Immature natural killer cell (primary cell): ENCODE results near the gene KIF23. TPM values are rescaled to one million over a fixed set of nuclear protein-coding genes. Genes with fewer than 3 reads are reported as not detected.

Experiments used
- DNase-seq, 3 donors: peaks; one replicate each; pipeline ENCODE4 v3.0.0; 2022; ENCODE audit warnings: mixed read lengths in 1 of 3
- H3K27ac Mint-ChIP-seq, 6 donors: one replicate each; pipeline ENCODE4 v1.8.0; 2020; ENCODE audit warnings: mixed read lengths in 6 of 6, mild to moderate bottlenecking in 5 of 6, inconsistent platforms in 4 of 6, moderate library complexity in 3 of 6
- H3K27me3 Mint-ChIP-seq, 3 donors: one replicate each; pipeline ENCODE4 v1.8.0; 2020 to 2021; ENCODE audit warnings: low read depth in 3 of 3, mild to moderate bottlenecking in 3 of 3, mixed read lengths in 3 of 3, moderate library complexity in 3 of 3, inconsistent platforms in 1 of 3
- H3K36me3 Mint-ChIP-seq, 3 donors: one replicate each; pipeline ENCODE4 v1.8.0; 2020; ENCODE audit warnings: mixed read lengths in 3 of 3, inconsistent platforms in 2 of 3, mild to moderate bottlenecking in 2 of 3
- H3K4me1 Mint-ChIP-seq, 2 donors: one replicate each; pipeline ENCODE4 v1.8.0; 2020; ENCODE audit warnings: inconsistent platforms in 2 of 2, mild to moderate bottlenecking in 2 of 2, mixed read lengths in 2 of 2, moderate library complexity in 1 of 2
- H3K4me3 Mint-ChIP-seq, 5 donors: one replicate each; pipeline ENCODE4 v1.8.0; 2020; ENCODE audit warnings: mild to moderate bottlenecking in 5 of 5, mixed read lengths in 5 of 5, inconsistent platforms in 3 of 5, moderate library complexity in 3 of 5
- H3K9me3 Mint-ChIP-seq, 6 donors: one replicate each; pipeline ENCODE4 v1.8.0; 2020; ENCODE audit warnings: mild to moderate bottlenecking in 6 of 6, mixed read lengths in 6 of 6, inconsistent platforms in 4 of 6, moderate library complexity in 3 of 6
- polyA plus RNA-seq, 3 donors: library from polyadenylated mRNA; unstranded; fragments of 300-500 nt; fragmentation: Illumina TruSeq; gene quantifications; one replicate each; pipeline ENCODE4 v1.2.3, GENCODE V29; 2021

The KIF23 gene
- polyA plus RNA-seq, 3 donors from 2014 or later: 0.36 to 0.81 TPM; not detected in 1

- Mint-ChIP-seq H3K4me1 (no peaks in the 10 kb centered on the region), H3K4me3 (no peak overlapping the region), H3K9me3 (no peaks in the 10 kb centered on the region), H3K36me3 (no peaks in the 10 kb centered on the region), H3K27me3 (peaks cover 2 to 3% (median 2%) of the 10 kb centered on the region in 3 donors), H3K27ac (no peak overlapping the region)
- DNase-seq: no peak
Observed at GRCh38 chr15:69386284-69386683, 27.9 kb upstream of the KIF23 start.

- peaks cover 3 to 6% (median 4%) of the 10 kb centered on the region in 3 donors for H3K27me3 Mint-ChIP-seq
- no peak overlapping the region for H3K4me3 Mint-ChIP-seq
- no peak overlapping the region for H3K27ac Mint-ChIP-seq
- no peak for DNase-seq
- H3K9me3 Mint-ChIP-seq: no peaks in the 10 kb centered on the region
- no peaks in the 10 kb centered on the region for H3K4me1 Mint-ChIP-seq
- H3K36me3 Mint-ChIP-seq: no peaks in the 10 kb centered on the region
Observed at GRCh38 chr15:69388260-69388705, 25.9 kb upstream of the KIF23 start.

GRCh38 chr15:69389426-69389825, 24.7 kb upstream of the KIF23 start:
- no peaks in the 10 kb centered on the region for H3K36me3 Mint-ChIP-seq
- peaks cover 3 to 6% (median 4%) of the 10 kb centered on the region in 3 donors for H3K27me3 Mint-ChIP-seq
- H3K4me3 Mint-ChIP-seq: no peak overlapping the region
- no peak for DNase-seq
- H3K27ac Mint-ChIP-seq: no peak overlapping the region
- no peaks in the 10 kb centered on the region for H3K9me3 Mint-ChIP-seq
- H3K4me1 Mint-ChIP-seq: peaks cover 2% of the 10 kb centered on the region in 2 donors

GRCh38 chr15:69390575-69390974, 23.6 kb upstream of the KIF23 start:
- Mint-ChIP-seq H3K36me3 (no peaks in the 10 kb centered on the region), H3K4me1 (peaks cover 7% of the 10 kb centered on the region in 2 donors), H3K9me3 (no peaks in the 10 kb centered on the region), H3K27me3 (peaks cover 3 to 10% (median 4%) of the 10 kb centered on the region in 3 donors), H3K4me3 (no peak overlapping the region), H3K27ac (no peak overlapping the region)
- DNase-seq: no peak

- H3K4me3 Mint-ChIP-seq: no peak overlapping the region
- H3K27me3 Mint-ChIP-seq: peaks cover 3 to 10% (median 4%) of the 10 kb centered on the region in 3 donors
- DNase-seq: no peak
- H3K9me3 Mint-ChIP-seq: no peaks in the 10 kb centered on the region
- H3K36me3 Mint-ChIP-seq: no peaks in the 10 kb centered on the region
- H3K4me1 Mint-ChIP-seq: peaks cover 7% of the 10 kb centered on the region in 2 donors
- peak overlapping the region in 1 of 6 donors; percentile 66 for H3K27ac Mint-ChIP-seq
Observed at GRCh38 chr15:69391046-69391757, 22.9 kb upstream of the KIF23 start.

GRCh38 chr15:69392352-69392751, 21.8 kb upstream of the KIF23 start:
- no peak overlapping the region for H3K4me3 Mint-ChIP-seq
- H3K36me3 Mint-ChIP-seq: no peaks in the 10 kb centered on the region
- peaks cover 7% of the 10 kb centered on the region in 2 donors for H3K4me1 Mint-ChIP-seq
- no peak for DNase-seq
- H3K27ac Mint-ChIP-seq: no peak overlapping the region
- H3K27me3 Mint-ChIP-seq: peaks cover 3 to 10% (median 5%) of the 10 kb centered on the region in 3 donors
- no peaks in the 10 kb centered on the region for H3K9me3 Mint-ChIP-seq

DNA sequence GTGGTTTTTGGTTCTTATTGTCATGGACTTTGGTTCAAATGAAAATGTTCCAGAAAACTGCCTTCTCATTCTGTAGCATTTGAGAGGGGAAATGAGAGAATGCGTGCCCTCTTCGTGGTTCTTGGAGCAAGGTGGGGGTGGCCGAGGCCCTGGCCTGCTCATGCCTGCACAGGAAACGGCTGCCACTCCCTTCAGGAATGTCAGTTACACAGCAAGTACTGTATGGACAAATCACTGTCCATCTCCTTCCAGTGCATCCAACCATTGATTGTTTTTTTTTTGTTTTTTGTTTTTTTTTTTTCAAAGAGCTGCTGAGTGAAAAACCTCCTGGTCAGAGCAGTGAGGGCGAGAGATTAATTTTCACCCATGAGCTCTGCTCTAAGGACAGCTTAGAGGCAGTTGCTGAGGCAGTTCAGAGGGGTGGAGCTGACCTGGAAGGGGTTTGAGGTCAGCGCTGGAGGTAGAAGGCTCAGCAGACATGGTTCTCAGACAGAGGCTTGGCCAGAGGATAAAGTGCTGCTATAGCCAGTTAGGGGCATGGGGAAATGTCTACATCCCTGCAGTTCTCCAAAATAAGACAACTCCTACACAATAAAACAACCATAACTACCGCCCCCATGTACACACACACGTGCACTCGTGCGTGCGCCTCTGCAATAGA, 20.2 kb upstream of the KIF23 start:
- H3K27me3 Mint-ChIP-seq: peaks cover 3 to 8% (median 3%) of the 10 kb centered on the region in 3 donors
- no peaks in the 10 kb centered on the region for H3K9me3 Mint-ChIP-seq
- no peak overlapping the region for H3K4me3 Mint-ChIP-seq
- H3K27ac Mint-ChIP-seq: no peak overlapping the region
- no peaks in the 10 kb centered on the region for H3K36me3 Mint-ChIP-seq
- H3K4me1 Mint-ChIP-seq: peaks cover 7% of the 10 kb centered on the region in 2 donors
- no peak for DNase-seq

- H3K4me3 Mint-ChIP-seq: no peak overlapping the region
- peak; percentile 64 to 71 (median 71) for DNase-seq
- H3K27ac Mint-ChIP-seq: no peak overlapping the region
- peaks cover 7% of the 10 kb centered on the region in 2 donors for H3K4me1 Mint-ChIP-seq
- H3K9me3 Mint-ChIP-seq: no peaks in the 10 kb centered on the region
- H3K36me3 Mint-ChIP-seq: no peaks in the 10 kb centered on the region
- peaks cover 2 to 8% (median 3%) of the 10 kb centered on the region in 3 donors for H3K27me3 Mint-ChIP-seq
Observed at GRCh38 chr15:69394556-69395282, 19.4 kb upstream of the KIF23 start.

- Mint-ChIP-seq H3K4me1 (peaks cover 7% of the 10 kb centered on the region in 2 donors), H3K9me3 (no peaks in the 10 kb centered on the region), H3K27me3 (peaks cover 2 to 8% (median 3%) of the 10 kb centered on the region in 3 donors), H3K27ac (no peak overlapping the region), H3K4me3 (no peak overlapping the region), H3K36me3 (no peaks in the 10 kb centered on the region)
- DNase-seq: no peak
Observed at GRCh38 chr15:69395460-69395859, 18.7 kb upstream of the KIF23 start.

GRCh38 chr15:69395991-69396390, 18.2 kb upstream of the KIF23 start:
- Mint-ChIP-seq H3K36me3 (no peaks in the 10 kb centered on the region), H3K27ac (no peak overlapping the region), H3K27me3 (peaks cover 2 to 8% (median 3%) of the 10 kb centered on the region in 3 donors), H3K9me3 (no peaks in the 10 kb centered on the region), H3K4me3 (no peak overlapping the region), H3K4me1 (peaks cover 7% of the 10 kb centered on the region in 2 donors)
- no peak for DNase-seq

- H3K27ac Mint-ChIP-seq: no peak overlapping the region
- H3K4me1 Mint-ChIP-seq: peaks cover 7% of the 10 kb centered on the region in 2 donors
- no peak for DNase-seq
- peaks cover 0 to 3% (median 2%) of the 10 kb centered on the region in 3 donors for H3K27me3 Mint-ChIP-seq
- peaks cover 0 to 3% (median 0%) of the 10 kb centered on the region in 3 donors for H3K36me3 Mint-ChIP-seq
- no peaks in the 10 kb centered on the region for H3K9me3 Mint-ChIP-seq
- no peak overlapping the region for H3K4me3 Mint-ChIP-seq
Observed at GRCh38 chr15:69398491-69398891, 15.7 kb upstream of the KIF23 start.

DNA sequence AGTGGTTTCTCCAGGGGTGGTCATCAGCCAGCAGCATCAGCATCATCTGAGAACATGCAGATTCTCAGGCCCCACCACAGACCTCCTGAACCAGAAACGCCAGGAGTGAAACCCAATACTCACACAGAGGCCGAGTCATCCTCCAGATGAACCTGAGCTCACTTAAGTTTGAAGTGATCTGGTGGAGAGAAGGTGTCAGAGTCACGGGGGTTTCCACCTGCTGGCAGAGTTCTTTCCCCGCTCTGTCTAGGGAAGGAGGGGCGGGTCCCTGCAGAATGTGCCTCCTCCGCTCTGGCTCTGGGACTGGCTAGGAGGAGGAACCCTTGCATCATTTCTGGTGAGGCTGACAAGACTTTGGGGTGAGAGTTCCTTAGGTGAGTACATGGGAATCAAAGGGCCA, 13.3 kb upstream of the KIF23 start:
- H3K36me3 Mint-ChIP-seq: peaks cover 0 to 4% (median 0%) of the 10 kb centered on the region in 3 donors
- H3K4me1 Mint-ChIP-seq: no peaks in the 10 kb centered on the region

GRCh38 chr15:69402816-69403215, 11.3 kb upstream of the KIF23 start:
- Mint-ChIP-seq H3K36me3 (peaks cover 0 to 4% (median 0%) of the 10 kb centered on the region in 3 donors), H3K4me1 (no peaks in the 10 kb centered on the region), H3K9me3 (no peaks in the 10 kb centered on the region), H3K27me3 (peaks cover 0 to 4% (median 0%) of the 10 kb centered on the region in 3 donors), H3K4me3 (no peak overlapping the region), H3K27ac (no peak overlapping the region)
- no peak for DNase-seq

More for the DNA sequence above, 13.3 kb upstream of the KIF23 start:
- H3K4me3 Mint-ChIP-seq: no peak overlapping the region
- no peak overlapping the region for H3K27ac Mint-ChIP-seq
- no peaks in the 10 kb centered on the region for H3K9me3 Mint-ChIP-seq
- no peak for DNase-seq
- H3K27me3 Mint-ChIP-seq: peaks cover 0 to 2% (median 0%) of the 10 kb centered on the region in 3 donors

- Mint-ChIP-seq H3K27me3 (peaks cover 0 to 4% (median 0%) of the 10 kb centered on the region in 3 donors), H3K4me3 (no peak overlapping the region), H3K4me1 (no peaks in the 10 kb centered on the region), H3K9me3 (no peaks in the 10 kb centered on the region), H3K36me3 (peaks cover 0 to 4% (median 0%) of the 10 kb centered on the region in 3 donors), H3K27ac (no peak overlapping the region)
- no peak for DNase-seq
Observed at GRCh38 chr15:69403594-69403993, 10.6 kb upstream of the KIF23 start.
